ENCODE results near the gene NCOR1. TPM values are rescaled to one million over a fixed set of nuclear protein-coding genes. Genes with fewer than 3 reads are reported as not detected.

NCOR1 gene
- total and polyA plus RNA-seq, 2 of the 13 experiments (the other 11 are each of a cell fraction or from before 2014, with no cell fraction given), result 57.0 to 71.7 TPM

DNA sequence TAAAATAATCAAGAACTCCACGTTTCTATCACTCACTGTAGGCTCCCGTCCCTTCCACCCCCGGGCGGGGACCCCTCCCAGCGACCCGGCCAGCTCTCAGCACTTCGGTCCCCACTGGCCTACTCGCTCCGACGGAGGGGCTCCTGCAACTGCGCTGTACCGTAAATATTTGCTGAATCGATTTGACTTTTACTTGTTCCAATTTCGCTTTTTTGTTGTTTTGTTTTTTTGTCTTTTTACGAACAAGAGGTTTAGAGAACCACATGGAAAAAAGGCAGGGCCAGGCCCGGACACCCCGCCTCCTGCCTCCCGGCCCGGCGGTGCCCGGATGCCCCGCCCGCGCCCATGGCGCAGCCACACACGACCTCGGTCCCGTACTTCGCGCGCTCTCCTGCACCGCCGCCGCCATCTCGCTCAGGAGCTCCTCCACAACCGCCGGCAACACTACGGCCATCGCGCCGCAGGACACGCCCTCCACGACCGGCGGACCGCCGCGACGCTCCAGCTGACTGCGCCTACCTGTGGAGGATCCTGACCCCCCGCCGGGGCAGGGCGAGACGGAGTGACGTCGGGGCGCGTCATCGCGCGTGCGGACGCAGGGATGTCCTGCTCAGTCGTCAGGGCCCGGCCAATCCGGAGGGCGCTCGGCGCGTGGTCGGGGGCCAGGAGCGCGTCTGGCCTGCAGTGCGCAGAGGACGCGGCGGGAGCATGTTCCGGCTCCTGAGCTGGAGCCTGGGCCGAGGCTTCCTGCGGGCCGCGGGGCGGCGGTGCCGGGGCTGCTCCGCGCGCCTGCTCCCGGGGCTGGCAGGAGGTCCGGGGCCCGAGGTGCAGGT, 216.0 kb downstream of the NCOR1 start, which contains the start of the genes TTC19 and ZSWIM7:
TSS of gene TTC19 (plus strand) at position 684 of the 833 bp plus-strand sequence. CDS start at position 709, 25 bp downstream.
TSS of gene ZSWIM7 (minus strand) at position 564 of the 833 bp plus-strand sequence. CDS start at position 454, 110 bp downstream.
- peak within 1 kb of the TSS; percentile 94 for H3K27ac ChIP-seq (ENCODE audit: extremely low read length, insufficient read depth, low read length)
- H3K4me1 ChIP-seq (ENCODE audit: insufficient read depth, low read length), result peaks cover 26% of the 10 kb centered on the region
- in situ Hi-C loops (cut with HindIII; ENCODE audit: extremely low pct_ligation_motif_present, low pct_unique_long_range_greater_than_20kb), result loop anchor here (5.0 kb wide), 2 partner anchors 52 to 172 kb away; partner anchors contain the start of gene ADORA2B
- H3K4me2 ChIP-seq (ENCODE audit: low read depth, low read length), result peak within 1 kb of the TSS; percentile 86
- H3K4me3 ChIP-seq (replicated peaks in 1 of 3; ENCODE audit: insufficient read depth in 1 of 3, low read depth in 2 of 3, low read length in 3 of 3), result peak within 1 kb of the TSS; percentile 90 to 94 (median 91)
- H3K9ac ChIP-seq (ENCODE audit: insufficient read depth, low read depth, low read length), result peak within 1 kb of the TSS; percentile 90
- CTCF ChIA-PET (ENCODE audit: low intra/inter-chr PET ratio, low total read pairs), result interaction anchor here (1.4 to 2.5 kb wide), 2 partner anchors 54 to 171 kb away, joined by 7 to 16 read pairs; partner anchors contain the start of gene ADORA2B
- FAIRE-seq (no peak), ATAC-seq (peak; percentile 95), DNase-seq (ENCODE audit: low spot score) (peak; percentile 92)
- WGBS (ENCODE audit: low lambda C conversion rate), result 0% methylated on average over 30 of the region's 91 CpGs
- H3K36me3 ChIP-seq (replicated peaks in 1 of 2; ENCODE audit: control insufficient read depth in 1 of 2, insufficient read depth in 2 of 2, low read length in 2 of 2), result peaks cover 6 to 27% of the 10 kb centered on the region in 2 experiments
- BruUV-seq (replicated peaks), result TSS peak; percentile 74
- POLR2A ChIA-PET, result interaction anchor here (1.0 to 2.4 kb wide), 10 partner anchors 12 to 300 kb away, joined by 3 to 18 read pairs (median 5); partner anchors contain the start of genes ADORA2B and ZNF286A
- no peaks in the 10 kb centered on the region for H4K20me1 ChIP-seq (ENCODE audit: insufficient read depth, low read length)
- no peaks in the 10 kb centered on the region; a peak in 1 of 5 replicates for H3K27me3 ChIP-seq (ENCODE audit: control insufficient read depth in 1 of 2, insufficient read depth in 2 of 2, low read length in 2 of 2)
- intact Hi-C loops (cut with micrococcal nuclease; ENCODE audit: unreplicated experiment), result loop anchor here (2.0 to 5.0 kb wide), 3 partner anchors 55 to 737 kb away; partner anchors contain the start of gene ADORA2B
- H2AFZ ChIP-seq (ENCODE audit: low read length), result peak within 1 kb of the TSS; percentile 4
- H3K9me3 ChIP-seq (ENCODE audit: low read length), result no peaks in the 10 kb centered on the region
- peaks cover 21% of the 10 kb centered on the region for H3K79me2 ChIP-seq (ENCODE audit: insufficient read depth, low read length)
- no peak for TF ChIP-seq ZFP82 (CRISPR knock-in tag; IDR thresholded peaks at IDR 0.05; ENCODE audit: borderline replicate concordance)
- peak; percentile 98 for TF ChIP-seq SAP130 (CRISPR knock-in tag; IDR thresholded peaks at IDR 0.05; ENCODE audit: low read depth)
- TF ChIP-seq CREB1 (IDR thresholded peaks at IDR 0.05), result peak; percentile 98
- TF ChIP-seq CREB1 (CRISPR knock-in tag; IDR thresholded peaks at IDR 0.05), result peak; percentile 92
- peak; percentile 78 for TF ChIP-seq FOSL2 (CRISPR knock-in tag; IDR thresholded peaks at IDR 0.05)
- TF ChIP-seq, protein P1, sequence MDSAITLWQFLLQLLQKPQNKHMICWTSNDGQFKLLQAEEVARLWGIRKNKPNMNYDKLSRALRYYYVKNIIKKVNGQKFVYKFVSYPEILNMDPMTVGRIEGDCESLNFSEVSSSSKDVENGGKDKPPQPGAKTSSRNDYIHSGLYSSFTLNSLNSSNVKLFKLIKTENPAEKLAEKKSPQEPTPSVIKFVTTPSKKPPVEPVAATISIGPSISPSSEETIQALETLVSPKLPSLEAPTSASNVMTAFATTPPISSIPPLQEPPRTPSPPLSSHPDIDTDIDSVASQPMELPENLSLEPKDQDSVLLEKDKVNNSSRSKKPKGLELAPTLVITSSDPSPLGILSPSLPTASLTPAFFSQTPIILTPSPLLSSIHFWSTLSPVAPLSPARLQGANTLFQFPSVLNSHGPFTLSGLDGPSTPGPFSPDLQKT (CRISPR knock-in tag; IDR thresholded peaks at IDR 0.05; ENCODE audit: borderline replicate concordance), result no peak
- peak; percentile 88 to 98 for TF ChIP-seq POLR2A (IDR thresholded peaks at IDR 0.05; ENCODE audit: insufficient read depth in 1 of 2, low read depth in 2 of 2, low read length in 2 of 2)
- TF ChIP-seq NR2F6 (IDR thresholded peaks at IDR 0.05), result no peak
- TF ChIP-seq NR2F6 (CRISPR knock-in tag; IDR thresholded peaks at IDR 0.05), result peak; percentile 85
- peak; percentile 61 for TF ChIP-seq TEAD3 (CRISPR knock-in tag; optimal IDR thresholded peaks at IDR 0.05; ENCODE audit: borderline replicate concordance)
- TF ChIP-seq ZNF746 (CRISPR knock-in tag; IDR thresholded peaks at IDR 0.05), result peak; percentile 35; the same call in 1 of the 2 replicates
- peak; percentile 51 for TF ChIP-seq ZNF350 (CRISPR knock-in tag; IDR thresholded peaks at IDR 0.05; ENCODE audit: borderline replicate concordance, low read depth)
- TF ChIP-seq ELF1 (CRISPR knock-in tag; IDR thresholded peaks at IDR 0.05), result peak; percentile 72; the same call in 1 of the 2 replicates
- 0 out of 2 replicates have a peak, but pooled peaks have one; percentile 25 for TF ChIP-seq HMG20B (CRISPR knock-in tag; conservative IDR thresholded peaks at IDR 0.05)
- TF ChIP-seq ATAD3A (CRISPR knock-in tag; IDR thresholded peaks at IDR 0.05), result no peak
- peak; percentile 83 for TF ChIP-seq PITX1 (CRISPR knock-in tag; IDR thresholded peaks at IDR 0.05)
- TF ChIP-seq SRSF4 (IDR thresholded peaks at IDR 0.05; ENCODE audit: low read depth, low read length, poor library complexity, severe bottlenecking), result no peak
- TF ChIP-seq HES4 (CRISPR knock-in tag; IDR thresholded peaks at IDR 0.05; ENCODE audit: borderline replicate concordance), result 0 out of 2 replicates have a peak, but pooled peaks have one; percentile 28
- no peak; the same call in 1 of the 2 replicates for TF ChIP-seq ZXDC (CRISPR knock-in tag; IDR thresholded peaks at IDR 0.05)
- peak; percentile 91 for TF ChIP-seq KLF6 (CRISPR knock-in tag; IDR thresholded peaks at IDR 0.05)
- peak; percentile 37 for TF ChIP-seq HNF4A (CRISPR knock-in tag; IDR thresholded peaks at IDR 0.05)
